T-helper 17 cell (primary cell): ENCODE measurements around the gene FRMD4B. TPM values are rescaled to one million over a fixed set of nuclear protein-coding genes. Genes with fewer than 3 reads are reported as not detected.

Source experiments
- ATAC-seq: fragments of 150-1000 bp; cut with Tn5 transposase; 2 replicates; pipeline ENCODE4 v1.10.0; 2021; ENCODE audit warnings: mild to moderate bottlenecking, moderate library complexity
- DNase-seq, 3 donors: peaks; one replicate each; pipeline versions ENCODE4 v3.0.0 to v3.0.0-alpha.2; 2020 to 2021
- H3K9me3 ChIP-seq: one replicate; pipeline ENCODE4 v1.7.0; 2013; ENCODE audit warnings: low read length, mild to moderate bottlenecking; ENCODE audit not compliant: control insufficient read depth, poor library complexity, severe bottlenecking
- H3K27ac Mint-ChIP-seq: one replicate; pipeline ENCODE4 v1.8.0; 2022; ENCODE audit warnings: mild to moderate bottlenecking, moderate library complexity, mixed read lengths
- H3K27me3 Mint-ChIP-seq: one replicate; pipeline ENCODE4 v1.8.0; 2022; ENCODE audit warnings: mixed read lengths
- H3K36me3 Mint-ChIP-seq: one replicate; pipeline ENCODE4 v1.8.0; 2022; ENCODE audit warnings: low read depth, mixed read lengths
- H3K4me1 Mint-ChIP-seq: one replicate; pipeline ENCODE4 v1.8.0; 2022; ENCODE audit warnings: mild to moderate bottlenecking, mixed read lengths
- H3K4me3 Mint-ChIP-seq: one replicate; pipeline ENCODE4 v1.8.0; 2022; ENCODE audit warnings: mild to moderate bottlenecking, moderate library complexity, mixed read lengths
- total RNA-seq, 4 donors: library from RNA in 2 of 4; stranded (reverse) in 2 of 4; gene quantifications; one replicate each; pipeline ENCODE4 v1.2.3 and lab custom pipeline; 2022 to 2026

The FRMD4B gene
- total RNA-seq, 2 donors from 2014 or later: 25.6 to 36.6 TPM

DNA sequence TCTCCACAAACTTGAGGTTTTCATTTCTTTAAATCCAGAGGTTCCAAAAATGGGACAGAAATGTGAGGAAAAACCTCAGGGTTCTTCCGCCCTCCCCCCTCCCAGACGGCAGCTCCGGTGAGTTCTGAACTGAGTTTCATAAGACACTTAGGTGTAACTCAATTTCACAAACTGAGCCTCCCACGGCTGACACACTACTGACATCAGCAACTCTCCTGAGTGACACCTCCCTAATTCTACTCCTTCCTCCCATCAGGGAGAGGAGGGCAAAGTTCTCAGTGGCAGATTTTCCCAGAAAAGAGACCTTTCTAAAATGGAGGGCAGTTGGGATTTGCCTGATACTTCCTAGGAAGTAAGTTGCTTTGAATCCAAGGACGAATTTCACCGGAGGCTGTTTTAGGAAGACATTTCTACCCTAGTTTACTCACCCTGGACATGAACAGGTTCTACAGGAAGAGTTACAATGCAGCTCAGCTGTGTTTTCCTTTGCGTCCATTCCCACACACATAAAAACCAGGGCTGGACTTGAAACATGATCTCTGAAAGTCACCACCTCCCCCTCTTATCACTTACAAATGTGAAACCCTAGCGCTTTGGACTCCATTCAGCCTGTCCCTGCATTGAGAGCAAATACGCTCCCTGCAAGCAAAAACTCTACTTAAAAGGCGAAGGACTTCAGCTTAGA, 185.4 kb downstream of the FRMD4B start:
- Mint-ChIP-seq H3K27me3 (no peaks in the 10 kb centered on the region), H3K4me1 (peaks cover 19% of the 10 kb centered on the region), H3K27ac (peak overlapping the region; percentile 98), H3K36me3 (peaks cover 2% of the 10 kb centered on the region), H3K4me3 (peak overlapping the region; percentile 92)
- ATAC-seq: peak; percentile 32
- DNase-seq: no peak
- H3K9me3 ChIP-seq: no peaks in the 10 kb centered on the region

DNA sequence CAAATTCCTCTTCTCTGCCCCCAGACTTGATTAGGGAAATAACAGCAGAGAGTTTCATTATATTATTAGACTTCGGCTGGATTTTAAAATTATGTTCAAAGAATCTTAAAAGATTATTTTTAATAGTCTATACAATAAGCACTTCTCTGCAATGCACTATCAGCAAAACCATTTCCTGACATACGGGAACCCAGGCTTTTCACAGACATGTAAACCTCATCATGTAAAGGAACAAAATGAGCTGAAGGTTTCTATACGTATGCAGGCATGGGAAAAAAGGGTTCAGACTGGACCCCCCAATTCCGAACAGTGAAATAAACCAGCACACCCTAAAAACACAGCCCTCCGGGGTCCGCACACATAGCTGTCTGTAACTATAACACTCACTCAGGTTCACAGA, 185.9 kb downstream of the FRMD4B start:
- Mint-ChIP-seq H3K27me3 (no peaks in the 10 kb centered on the region), H3K4me1 (peaks cover 19% of the 10 kb centered on the region), H3K27ac (peak overlapping the region; percentile 98), H3K4me3 (peak overlapping the region; percentile 92), H3K36me3 (peaks cover 2% of the 10 kb centered on the region)
- ATAC-seq: peak; percentile 40
- H3K9me3 ChIP-seq: no peaks in the 10 kb centered on the region
- DNase-seq: no peak

DNA sequence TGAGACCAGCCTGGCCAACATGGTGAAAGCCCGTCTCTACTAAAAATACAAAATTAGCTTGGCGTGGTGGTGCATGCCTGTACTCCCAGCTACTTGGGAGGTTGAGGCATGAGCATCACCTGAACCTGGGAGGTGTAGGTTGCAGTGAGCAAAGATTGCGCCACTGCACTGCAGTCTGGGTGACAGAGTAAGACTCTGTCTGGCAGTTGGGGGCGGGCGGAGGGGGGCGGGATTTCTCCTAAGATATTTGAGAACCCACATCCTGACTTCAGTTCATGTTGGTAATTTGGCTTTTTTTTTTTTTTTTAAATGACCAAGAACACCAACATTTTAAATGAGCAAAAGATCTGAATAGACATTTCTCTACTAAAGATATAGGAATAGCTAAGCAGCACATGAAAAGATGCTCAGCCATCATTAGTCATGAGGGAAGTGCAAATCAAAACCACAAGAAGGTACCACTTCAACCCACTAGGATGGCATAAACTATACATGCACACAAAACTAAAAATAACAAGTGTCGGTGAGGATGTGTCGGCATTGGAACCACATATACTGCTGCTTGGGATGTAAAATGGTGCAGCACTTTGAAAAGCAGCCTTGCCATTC, 187.9 kb downstream of the FRMD4B start:
- H3K27me3 Mint-ChIP-seq: no peaks in the 10 kb centered on the region
- peaks cover 13% of the 10 kb centered on the region for H3K4me1 Mint-ChIP-seq
- ATAC-seq: peak; percentile 79
- H3K27ac Mint-ChIP-seq: peak overlapping the region; percentile 98
- H3K4me3 Mint-ChIP-seq: peak overlapping the region; percentile 92
- H3K9me3 ChIP-seq: no peaks in the 10 kb centered on the region
- DNase-seq: peak in 2 of 3 donors; percentile 24 to 64
- H3K36me3 Mint-ChIP-seq: peaks cover 5% of the 10 kb centered on the region

DNA sequence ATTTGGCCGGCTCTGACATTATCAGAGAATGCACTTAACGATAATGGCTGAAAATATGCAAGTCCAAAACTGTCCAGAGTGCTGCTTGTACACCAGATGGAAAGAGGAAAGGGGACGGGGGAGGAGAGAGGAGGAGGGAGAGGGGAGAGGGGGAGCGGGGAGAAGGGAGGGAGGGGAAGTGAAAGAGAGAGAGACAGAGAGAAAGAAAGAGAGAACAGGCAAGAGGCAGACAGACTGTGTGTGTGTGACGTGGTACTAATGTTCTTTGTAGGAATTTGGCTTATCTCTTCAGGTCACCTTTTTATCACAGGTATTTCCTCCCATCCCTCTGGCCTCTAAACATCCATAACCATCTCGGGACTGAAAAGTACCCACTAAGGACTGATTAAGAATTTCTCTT, 188.4 kb downstream of the FRMD4B start:
- Mint-ChIP-seq H3K4me1 (peaks cover 13% of the 10 kb centered on the region), H3K36me3 (peaks cover 5% of the 10 kb centered on the region), H3K27me3 (no peaks in the 10 kb centered on the region), H3K27ac (peak overlapping the region; percentile 98), H3K4me3 (peak overlapping the region; percentile 43)
- DNase-seq (no peak), ATAC-seq (no peak)
- H3K9me3 ChIP-seq: no peaks in the 10 kb centered on the region

DNA sequence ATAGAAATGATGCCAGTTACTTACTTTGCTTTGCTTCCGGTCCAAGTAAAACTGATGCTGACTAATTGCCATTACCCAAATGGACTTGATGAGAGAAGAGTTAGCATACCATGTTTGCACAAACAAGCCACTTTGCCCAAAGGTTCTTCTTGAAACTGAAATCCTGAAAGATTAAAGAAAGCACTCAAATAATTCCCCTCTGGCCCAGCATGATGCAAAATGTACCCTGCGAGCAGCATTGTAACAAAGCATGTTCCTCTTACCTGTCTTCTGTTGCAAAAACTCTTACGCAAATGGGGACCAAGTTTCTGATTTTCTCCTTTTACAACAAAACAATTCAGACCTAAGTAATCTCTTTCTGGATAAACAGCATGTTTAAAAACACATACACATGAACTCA, 189.0 kb downstream of the FRMD4B start:
- Mint-ChIP-seq H3K27ac (peak overlapping the region; percentile 98), H3K36me3 (peaks cover 5% of the 10 kb centered on the region), H3K27me3 (no peaks in the 10 kb centered on the region), H3K4me3 (peak overlapping the region; percentile 43), H3K4me1 (peaks cover 13% of the 10 kb centered on the region)
- DNase-seq (no peak), ATAC-seq (no peak)
- H3K9me3 ChIP-seq: no peaks in the 10 kb centered on the region

DNA sequence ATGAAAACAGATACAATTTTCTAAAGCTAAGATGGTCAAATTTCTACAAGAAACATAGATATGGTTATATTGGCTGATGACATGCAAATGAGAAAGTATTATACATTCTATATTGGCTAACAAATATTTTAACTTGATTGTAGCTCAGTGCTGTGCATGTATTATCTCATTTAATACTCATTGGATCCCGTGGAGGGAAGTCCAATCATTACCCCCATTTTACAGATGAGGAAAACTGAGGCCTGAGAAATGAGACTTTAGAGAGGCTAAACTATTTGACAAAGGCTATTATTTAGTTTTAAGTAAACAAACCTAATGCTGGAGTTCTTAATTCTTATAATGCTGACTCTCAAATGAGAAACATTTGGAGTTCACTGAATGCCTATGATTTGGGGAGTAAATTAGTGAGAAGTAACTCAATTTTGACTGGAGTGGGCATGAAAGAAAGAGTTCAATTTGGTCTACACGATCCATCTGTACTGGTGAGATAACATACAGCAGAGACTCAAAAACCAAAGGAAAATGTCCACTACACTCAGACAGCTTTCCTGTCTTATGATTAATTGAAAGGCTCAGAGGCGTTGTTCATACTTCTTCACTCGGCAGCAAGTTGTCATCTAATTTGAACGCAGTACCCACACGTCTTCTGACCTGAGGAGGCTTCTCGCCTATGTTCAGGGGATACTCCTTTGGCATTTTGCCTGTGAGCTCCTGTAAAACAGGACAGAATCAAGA, 191.3 kb downstream of the FRMD4B start:
- DNase-seq: no peak
- peaks cover 9% of the 10 kb centered on the region for H3K4me1 Mint-ChIP-seq
- H3K4me3 Mint-ChIP-seq: no peak overlapping the region
- no peak for ATAC-seq
- no peaks in the 10 kb centered on the region for H3K27me3 Mint-ChIP-seq
- H3K9me3 ChIP-seq: no peaks in the 10 kb centered on the region
- H3K27ac Mint-ChIP-seq: peak overlapping the region; percentile 2
- H3K36me3 Mint-ChIP-seq: peaks cover 8% of the 10 kb centered on the region

DNA sequence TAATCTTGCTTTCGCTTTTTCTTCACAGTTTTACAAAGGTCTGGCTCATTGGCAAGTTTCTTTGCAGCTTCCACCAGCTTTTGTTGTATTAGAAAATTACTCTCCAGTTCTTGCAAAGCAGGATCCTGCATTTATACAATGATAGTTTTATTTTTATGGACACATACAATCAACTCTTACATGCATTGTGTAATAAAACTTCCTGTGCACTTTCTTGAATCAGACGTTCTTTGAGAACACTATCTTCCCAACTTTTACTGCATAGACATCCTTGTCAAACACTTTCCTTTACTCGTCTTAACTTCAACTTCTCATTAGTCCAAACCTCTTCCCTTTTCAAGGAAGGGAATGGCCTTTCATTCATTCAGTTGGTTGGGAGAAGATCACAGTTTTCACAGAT, 192.1 kb downstream of the FRMD4B start:
- H3K27ac Mint-ChIP-seq: no peak overlapping the region
- H3K9me3 ChIP-seq: no peaks in the 10 kb centered on the region
- peak overlapping the region; percentile 25 for H3K4me3 Mint-ChIP-seq
- H3K36me3 Mint-ChIP-seq: peaks cover 8% of the 10 kb centered on the region
- DNase-seq (no peak), ATAC-seq (no peak)
- peaks cover 9% of the 10 kb centered on the region for H3K4me1 Mint-ChIP-seq
- no peaks in the 10 kb centered on the region for H3K27me3 Mint-ChIP-seq

DNA sequence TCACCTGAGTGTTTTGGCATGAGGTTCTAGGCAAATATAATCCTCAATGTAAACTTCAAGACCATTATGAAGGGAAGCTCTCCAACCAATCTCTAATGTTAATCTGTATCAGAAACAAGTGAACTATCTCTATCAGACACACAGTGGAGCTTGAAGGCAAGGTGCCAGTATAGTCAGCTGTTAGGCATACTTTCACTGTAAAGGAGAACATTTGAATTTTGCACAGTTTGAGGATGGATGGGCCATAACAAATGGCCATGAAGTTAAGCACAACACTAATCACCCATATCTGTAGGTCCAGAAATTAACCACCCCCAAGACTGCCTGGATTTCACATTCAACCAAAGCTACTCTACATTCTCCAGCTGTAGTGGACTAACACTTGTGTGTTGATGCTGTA, 194.4 kb downstream of the FRMD4B start:
- H3K4me3 Mint-ChIP-seq: no peak overlapping the region
- no peaks in the 10 kb centered on the region for H3K27me3 Mint-ChIP-seq
- DNase-seq (no peak), ATAC-seq (no peak)
- peaks cover 5% of the 10 kb centered on the region for H3K36me3 Mint-ChIP-seq
- no peaks in the 10 kb centered on the region for H3K9me3 ChIP-seq
- no peak overlapping the region for H3K27ac Mint-ChIP-seq
- H3K4me1 Mint-ChIP-seq: no peaks in the 10 kb centered on the region

DNA sequence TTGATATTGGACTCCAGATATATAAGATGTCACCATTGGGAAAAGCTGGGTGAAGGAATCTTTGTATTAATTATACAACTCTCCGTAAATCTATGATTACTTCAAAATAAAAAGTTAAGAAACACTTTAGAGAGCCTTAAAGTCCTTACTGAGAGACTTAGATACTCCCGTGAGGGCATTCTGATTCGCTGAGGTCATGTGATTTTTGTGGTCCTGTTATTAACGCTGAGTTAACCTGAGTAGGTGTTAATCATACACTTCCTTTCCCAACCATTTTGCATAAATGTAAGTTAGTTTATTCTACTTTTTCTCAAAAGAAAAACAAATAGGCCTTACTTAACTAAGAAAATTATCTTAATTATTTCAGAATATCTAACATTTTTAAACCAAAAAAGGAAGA, 196.4 kb downstream of the FRMD4B start:
- ATAC-seq (no peak), DNase-seq (no peak)
- Mint-ChIP-seq H3K27ac (no peak overlapping the region), H3K4me1 (no peaks in the 10 kb centered on the region), H3K27me3 (no peaks in the 10 kb centered on the region), H3K36me3 (peaks cover 5% of the 10 kb centered on the region), H3K4me3 (no peak overlapping the region)
- no peaks in the 10 kb centered on the region for H3K9me3 ChIP-seq

DNA sequence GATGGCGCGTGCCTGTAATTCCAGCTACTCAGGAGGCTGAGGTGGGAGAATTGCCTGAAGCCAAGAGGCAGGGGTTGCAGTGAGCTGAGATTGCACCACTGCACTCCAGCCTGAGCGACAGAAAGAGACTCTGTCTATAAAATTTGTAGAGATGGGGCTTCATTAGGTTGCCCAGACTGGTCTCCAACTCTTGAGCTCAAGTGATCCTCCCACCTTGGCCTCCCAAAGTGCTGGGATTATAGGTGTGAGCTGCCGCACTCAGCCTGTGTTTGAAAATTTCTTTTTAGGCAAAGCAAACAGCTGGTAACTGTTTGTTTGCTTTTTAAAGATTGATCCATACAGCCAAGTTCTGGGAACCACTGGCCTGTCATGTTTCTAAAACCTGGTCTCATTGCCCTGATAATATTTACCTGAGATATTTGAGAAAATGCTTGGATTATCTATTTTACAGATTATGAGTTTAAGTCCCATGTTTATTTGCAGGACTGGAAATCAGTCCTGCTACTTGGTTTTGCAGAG, 199.3 kb downstream of the FRMD4B start:
- peaks cover 3% of the 10 kb centered on the region for H3K4me1 Mint-ChIP-seq
- H3K27me3 Mint-ChIP-seq: no peaks in the 10 kb centered on the region
- no peak overlapping the region for H3K4me3 Mint-ChIP-seq
- no peak overlapping the region for H3K27ac Mint-ChIP-seq
- ATAC-seq (no peak), DNase-seq (no peak)
- H3K36me3 Mint-ChIP-seq: peaks cover 4% of the 10 kb centered on the region
- H3K9me3 ChIP-seq: no peaks in the 10 kb centered on the region

DNA sequence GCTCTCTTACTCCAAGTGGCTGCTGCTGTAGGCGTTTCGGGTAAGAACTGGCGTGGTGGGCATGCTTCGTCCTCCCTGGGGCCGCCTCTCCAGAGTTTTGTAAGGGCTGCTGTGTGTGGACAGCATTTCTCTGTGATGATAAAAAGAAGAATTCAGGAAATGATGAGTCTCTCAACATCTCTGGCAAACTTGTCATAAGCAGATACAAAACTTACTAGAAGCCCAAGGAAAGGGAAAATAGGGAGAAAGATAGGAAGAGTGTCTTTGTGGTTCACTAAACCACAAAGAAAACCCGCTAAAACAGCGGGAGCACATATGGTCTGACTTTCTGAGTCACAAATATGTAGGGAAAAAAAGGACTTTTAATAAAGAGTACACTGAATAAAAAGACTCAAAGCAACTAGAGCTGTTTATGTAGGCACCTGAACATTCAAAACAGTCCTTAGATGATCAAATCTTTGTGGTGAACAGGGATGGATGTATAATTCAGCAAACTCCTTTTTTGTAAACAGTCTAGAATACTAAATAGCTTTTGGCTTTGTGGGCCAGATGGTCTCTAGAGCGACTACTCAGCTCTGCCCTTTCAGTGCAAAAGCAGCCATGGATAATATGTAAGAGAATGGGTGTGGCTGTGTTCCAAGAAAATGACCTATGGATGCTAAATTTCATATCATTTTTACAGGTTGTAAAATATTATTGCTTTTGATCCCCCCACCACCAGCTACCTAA, 203.1 kb downstream of the FRMD4B start:
- no peaks in the 10 kb centered on the region for H3K9me3 ChIP-seq
- H3K27me3 Mint-ChIP-seq: no peaks in the 10 kb centered on the region
- H3K4me3 Mint-ChIP-seq: no peak overlapping the region
- peaks cover 12% of the 10 kb centered on the region for H3K4me1 Mint-ChIP-seq
- peaks cover 6% of the 10 kb centered on the region for H3K36me3 Mint-ChIP-seq
- H3K27ac Mint-ChIP-seq: peak overlapping the region; percentile 49
- no peak for DNase-seq
- ATAC-seq: no peak

DNA sequence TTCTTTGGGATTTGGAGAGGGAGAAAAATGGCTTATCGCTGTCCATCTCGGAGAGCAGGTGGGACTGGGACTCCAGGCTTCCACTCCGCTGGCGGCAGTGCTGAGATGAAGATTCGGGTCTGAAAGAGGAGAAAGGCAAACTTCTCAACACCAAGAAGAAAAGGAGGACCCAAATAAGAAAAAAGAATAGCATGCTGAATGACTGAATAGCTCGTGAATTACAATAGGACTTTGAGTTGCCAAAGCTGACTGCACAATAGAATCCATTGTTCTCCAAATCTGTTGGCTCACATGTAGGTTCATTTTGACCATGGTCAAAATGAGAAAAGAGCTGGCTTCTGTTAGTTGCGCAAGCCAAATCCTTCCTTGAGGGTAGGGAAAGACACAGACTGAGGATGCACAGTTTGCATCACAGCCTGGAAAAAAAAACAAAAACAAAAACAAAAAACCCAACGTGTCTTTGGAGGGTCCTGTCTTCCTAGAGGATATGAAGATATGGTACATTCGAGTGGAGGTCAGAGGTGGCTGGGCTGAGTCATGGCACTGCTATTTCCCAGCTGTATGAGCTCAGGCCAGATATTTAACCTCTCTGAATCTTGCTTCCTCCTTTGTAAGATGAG, 204.2 kb downstream of the FRMD4B start:
- DNase-seq (no peak), ATAC-seq (no peak)
- no peaks in the 10 kb centered on the region for H3K27me3 Mint-ChIP-seq
- H3K4me3 Mint-ChIP-seq: no peak overlapping the region
- H3K27ac Mint-ChIP-seq: no peak overlapping the region
- peaks cover 13% of the 10 kb centered on the region for H3K4me1 Mint-ChIP-seq
- H3K36me3 Mint-ChIP-seq: peaks cover 6% of the 10 kb centered on the region
- H3K9me3 ChIP-seq: no peaks in the 10 kb centered on the region
